K562 (cell line): ENCODE results near the gene PFN3. TPM values are rescaled to one million over a fixed set of nuclear protein-coding genes. Genes with fewer than 3 reads are reported as not detected.

Experiments used
- ADNP ChIP-seq: fragments of 200-800 bp; sonication (Bioruptor generic); IDR thresholded peaks from 2 replicates; pipeline ENCODE4 v1.6.1; 2016; ENCODE audit warnings: missing genetic modification characterization, missing compliant biosample characterization
- C11orf30 ChIP-seq: fragments of 450-650 bp; IDR thresholded peaks from 2 replicates; pipeline ENCODE4 v1.6.1; 2016; ENCODE audit warnings: low read depth, mild to moderate bottlenecking
- ETV5 ChIP-seq: sonication (generic); formaldehyde crosslinking; IDR thresholded peaks from 2 replicates; pipeline ENCODE4 v1.4.0; 2020; ENCODE audit warnings: low read depth, mild to moderate bottlenecking, missing genetic modification reagents
- HDAC6 ChIP-seq: IDR thresholded peaks from 2 replicates; pipeline ENCODE4 v1.6.1; 2012; ENCODE audit warnings: low read depth, mild to moderate bottlenecking, control low read depth, inconsistent platforms, low read length, moderate library complexity
- IFI16 ChIP-seq: fragments of 250-450 bp; sonication (Bioruptor Pico); IDR thresholded peaks from 2 replicates; pipeline ENCODE4 v2.1.2; 2022; ENCODE audit warnings: mild to moderate bottlenecking, inconsistent platforms
- JUN ChIP-seq, 2 experiments: sonication (generic) in 1 of 2; formaldehyde crosslinking in 1 of 2; IDR thresholded peaks; 2 replicates each; pipeline versions ENCODE4 v1.6.1 to v1.8.0; 2012 to 2022; ENCODE audit warnings: borderline replicate concordance in 2 of 2, mild to moderate bottlenecking in 2 of 2, improper control_type of control experiment in 1 of 2, low read depth in 1 of 2, low read length in 1 of 2, missing genetic modification reagents in 1 of 2
- KLF6 ChIP-seq: fragments of 250-450 bp; sonication (Bioruptor Pico); IDR thresholded peaks from 2 replicates; pipeline ENCODE4 v1.4.0; 2020; ENCODE audit warnings: mild to moderate bottlenecking, moderate library complexity, borderline replicate concordance
- PURB ChIP-seq: sonication (generic); formaldehyde crosslinking; IDR thresholded peaks from 2 replicates; pipeline ENCODE4 v1.9.0; 2021; ENCODE audit warnings: low read depth, mild to moderate bottlenecking, missing genetic modification reagents
- RB1 ChIP-seq: fragments of 450-650 bp; IDR thresholded peaks from 2 replicates; pipeline ENCODE4 v1.6.1; 2017; ENCODE audit warnings: low read depth, mild to moderate bottlenecking
- TOE1 ChIP-seq, 2 experiments: fragments of 450-650 bp in 1 of 2; sonication (generic) in 1 of 2; formaldehyde crosslinking in 1 of 2; IDR thresholded peaks; 2 replicates each; pipeline versions ENCODE4 v1.7.1 to v1.8.0; 2016 to 2022; ENCODE audit warnings: borderline replicate concordance in 2 of 2, mild to moderate bottlenecking in 2 of 2, antibody characterized with exemption in 1 of 2, inconsistent platforms in 1 of 2, low read depth in 1 of 2, missing genetic modification reagents in 1 of 2, moderate library complexity in 1 of 2
- ZNF445 ChIP-seq: fragments of 250-450 bp; sonication (Bioruptor Pico); IDR thresholded peaks from 2 replicates; pipeline ENCODE4 v1.4.0; 2020; ENCODE audit warnings: low read depth, mild to moderate bottlenecking, moderate library complexity
- ZNF75A ChIP-seq: fragments of 450-650 bp; formaldehyde crosslinking; IDR thresholded peaks from 2 replicates; pipeline ENCODE4 v1.4.0; 2020; ENCODE audit warnings: mild to moderate bottlenecking
- polyA plus RNA-seq, 8 experiments: library from polyadenylated mRNA; depleted of rRNA in 4 of 8; stranded (reverse) in 5 of 8; unstranded in 3 of 8; fragments of >200 nt; fragmentation: Nextera tagmentation in 2 of 8; fragmentation: Illumina TruSeq in 1 of 8; extraction: Ambion mirVana in 2 of 8; extraction: Trizol in 1 of 8; gene quantifications; 2 replicates each; pipeline versions ENCODE4 v1.2.1 to v1.2.3, GENCODE V29; 2011 to 2014; ENCODE audit warnings: inconsistent platforms in 1 of 8, missing spikeins in 1 of 8
- total RNA-seq, 7 experiments: library from RNA; depleted of rRNA in 6 of 7; stranded (reverse); fragments of >200 nt in 6 of 7; fragmentation: Illumina TruSeq in 2 of 7; extraction: Trizol in 2 of 7; gene quantifications; 2 replicates each; pipeline versions ENCODE4 v1.2.1 to v1.2.3, GENCODE V29; 2011 to 2021; ENCODE audit warnings: low replicate concordance in 1 of 7
- TF ChIP-seq, protein P1 (sequence below): fragments of 200-600 bp; sonication (generic); IDR thresholded peaks from one replicate; pipeline ENCODE4 v1.6.1; 2012; ENCODE audit warnings: mild to moderate bottlenecking, low read depth, low read length, inconsistent platforms

Gene PFN3
- total and polyA plus RNA-seq, 9 of the 15 experiments (the other 6 are each of a cell fraction or from before 2014, with no cell fraction given), result not detected

DNA sequence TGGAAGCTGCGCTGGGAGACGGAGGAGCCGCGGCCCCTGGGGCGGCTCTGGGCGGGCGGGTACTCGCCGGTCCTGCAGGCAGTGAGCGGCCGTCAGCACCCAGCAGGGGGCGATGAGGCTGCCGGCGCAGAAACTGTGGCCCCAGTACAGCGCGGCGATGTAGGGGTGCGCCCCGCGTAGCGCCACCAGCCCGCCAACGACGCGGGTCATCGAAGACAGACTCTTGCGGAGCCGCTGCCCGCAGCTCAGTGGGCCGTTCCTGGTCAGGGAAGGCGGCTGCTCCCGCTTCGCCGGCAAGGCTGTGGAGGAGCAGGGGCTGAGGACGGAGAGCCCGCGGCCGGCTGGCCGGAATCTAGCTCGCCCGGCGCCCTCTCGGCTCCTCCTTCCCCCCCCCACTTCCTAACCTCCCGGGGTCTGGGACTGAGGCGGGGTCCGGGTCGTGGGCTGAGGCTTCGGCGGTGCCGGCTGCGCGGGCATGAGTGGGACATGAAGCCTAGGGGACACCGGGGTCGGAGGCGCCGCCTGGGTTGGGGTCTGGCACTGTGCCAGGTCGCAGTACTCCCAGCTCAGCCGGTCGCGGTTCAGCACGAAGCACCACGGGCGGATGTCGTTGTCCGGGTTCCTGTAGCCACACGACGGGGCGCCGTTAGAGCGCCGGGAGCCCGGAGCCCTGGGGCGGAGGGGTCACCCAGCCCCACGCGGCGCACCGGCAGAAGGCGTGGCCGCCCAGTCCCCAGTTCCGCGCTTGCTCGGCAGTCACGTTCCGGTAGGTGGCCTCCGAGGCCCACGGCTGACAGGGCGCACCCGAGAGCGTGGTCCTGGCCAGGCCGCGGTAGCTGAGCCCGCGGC, 3.6 kb upstream of the PFN3 start (continued):
- TF ChIP-seq, protein P1, sequence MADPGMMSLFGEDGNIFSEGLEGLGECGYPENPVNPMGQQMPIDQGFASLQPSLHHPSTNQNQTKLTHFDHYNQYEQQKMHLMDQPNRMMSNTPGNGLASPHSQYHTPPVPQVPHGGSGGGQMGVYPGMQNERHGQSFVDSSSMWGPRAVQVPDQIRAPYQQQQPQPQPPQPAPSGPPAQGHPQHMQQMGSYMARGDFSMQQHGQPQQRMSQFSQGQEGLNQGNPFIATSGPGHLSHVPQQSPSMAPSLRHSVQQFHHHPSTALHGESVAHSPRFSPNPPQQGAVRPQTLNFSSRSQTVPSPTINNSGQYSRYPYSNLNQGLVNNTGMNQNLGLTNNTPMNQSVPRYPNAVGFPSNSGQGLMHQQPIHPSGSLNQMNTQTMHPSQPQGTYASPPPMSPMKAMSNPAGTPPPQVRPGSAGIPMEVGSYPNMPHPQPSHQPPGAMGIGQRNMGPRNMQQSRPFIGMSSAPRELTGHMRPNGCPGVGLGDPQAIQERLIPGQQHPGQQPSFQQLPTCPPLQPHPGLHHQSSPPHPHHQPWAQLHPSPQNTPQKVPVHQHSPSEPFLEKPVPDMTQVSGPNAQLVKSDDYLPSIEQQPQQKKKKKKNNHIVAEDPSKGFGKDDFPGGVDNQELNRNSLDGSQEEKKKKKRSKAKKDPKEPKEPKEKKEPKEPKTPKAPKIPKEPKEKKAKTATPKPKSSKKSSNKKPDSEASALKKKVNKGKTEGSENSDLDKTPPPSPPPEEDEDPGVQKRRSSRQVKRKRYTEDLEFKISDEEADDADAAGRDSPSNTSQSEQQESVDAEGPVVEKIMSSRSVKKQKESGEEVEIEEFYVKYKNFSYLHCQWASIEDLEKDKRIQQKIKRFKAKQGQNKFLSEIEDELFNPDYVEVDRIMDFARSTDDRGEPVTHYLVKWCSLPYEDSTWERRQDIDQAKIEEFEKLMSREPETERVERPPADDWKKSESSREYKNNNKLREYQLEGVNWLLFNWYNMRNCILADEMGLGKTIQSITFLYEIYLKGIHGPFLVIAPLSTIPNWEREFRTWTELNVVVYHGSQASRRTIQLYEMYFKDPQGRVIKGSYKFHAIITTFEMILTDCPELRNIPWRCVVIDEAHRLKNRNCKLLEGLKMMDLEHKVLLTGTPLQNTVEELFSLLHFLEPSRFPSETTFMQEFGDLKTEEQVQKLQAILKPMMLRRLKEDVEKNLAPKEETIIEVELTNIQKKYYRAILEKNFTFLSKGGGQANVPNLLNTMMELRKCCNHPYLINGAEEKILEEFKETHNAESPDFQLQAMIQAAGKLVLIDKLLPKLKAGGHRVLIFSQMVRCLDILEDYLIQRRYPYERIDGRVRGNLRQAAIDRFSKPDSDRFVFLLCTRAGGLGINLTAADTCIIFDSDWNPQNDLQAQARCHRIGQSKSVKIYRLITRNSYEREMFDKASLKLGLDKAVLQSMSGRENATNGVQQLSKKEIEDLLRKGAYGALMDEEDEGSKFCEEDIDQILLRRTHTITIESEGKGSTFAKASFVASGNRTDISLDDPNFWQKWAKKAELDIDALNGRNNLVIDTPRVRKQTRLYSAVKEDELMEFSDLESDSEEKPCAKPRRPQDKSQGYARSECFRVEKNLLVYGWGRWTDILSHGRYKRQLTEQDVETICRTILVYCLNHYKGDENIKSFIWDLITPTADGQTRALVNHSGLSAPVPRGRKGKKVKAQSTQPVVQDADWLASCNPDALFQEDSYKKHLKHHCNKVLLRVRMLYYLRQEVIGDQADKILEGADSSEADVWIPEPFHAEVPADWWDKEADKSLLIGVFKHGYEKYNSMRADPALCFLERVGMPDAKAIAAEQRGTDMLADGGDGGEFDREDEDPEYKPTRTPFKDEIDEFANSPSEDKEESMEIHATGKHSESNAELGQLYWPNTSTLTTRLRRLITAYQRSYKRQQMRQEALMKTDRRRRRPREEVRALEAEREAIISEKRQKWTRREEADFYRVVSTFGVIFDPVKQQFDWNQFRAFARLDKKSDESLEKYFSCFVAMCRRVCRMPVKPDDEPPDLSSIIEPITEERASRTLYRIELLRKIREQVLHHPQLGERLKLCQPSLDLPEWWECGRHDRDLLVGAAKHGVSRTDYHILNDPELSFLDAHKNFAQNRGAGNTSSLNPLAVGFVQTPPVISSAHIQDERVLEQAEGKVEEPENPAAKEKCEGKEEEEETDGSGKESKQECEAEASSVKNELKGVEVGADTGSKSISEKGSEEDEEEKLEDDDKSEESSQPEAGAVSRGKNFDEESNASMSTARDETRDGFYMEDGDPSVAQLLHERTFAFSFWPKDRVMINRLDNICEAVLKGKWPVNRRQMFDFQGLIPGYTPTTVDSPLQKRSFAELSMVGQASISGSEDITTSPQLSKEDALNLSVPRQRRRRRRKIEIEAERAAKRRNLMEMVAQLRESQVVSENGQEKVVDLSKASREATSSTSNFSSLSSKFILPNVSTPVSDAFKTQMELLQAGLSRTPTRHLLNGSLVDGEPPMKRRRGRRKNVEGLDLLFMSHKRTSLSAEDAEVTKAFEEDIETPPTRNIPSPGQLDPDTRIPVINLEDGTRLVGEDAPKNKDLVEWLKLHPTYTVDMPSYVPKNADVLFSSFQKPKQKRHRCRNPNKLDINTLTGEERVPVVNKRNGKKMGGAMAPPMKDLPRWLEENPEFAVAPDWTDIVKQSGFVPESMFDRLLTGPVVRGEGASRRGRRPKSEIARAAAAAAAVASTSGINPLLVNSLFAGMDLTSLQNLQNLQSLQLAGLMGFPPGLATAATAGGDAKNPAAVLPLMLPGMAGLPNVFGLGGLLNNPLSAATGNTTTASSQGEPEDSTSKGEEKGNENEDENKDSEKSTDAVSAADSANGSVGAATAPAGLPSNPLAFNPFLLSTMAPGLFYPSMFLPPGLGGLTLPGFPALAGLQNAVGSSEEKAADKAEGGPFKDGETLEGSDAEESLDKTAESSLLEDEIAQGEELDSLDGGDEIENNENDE, result no peak
- TF ChIP-seq ADNP (tag), result no peak
- TF ChIP-seq ZNF445 (CRISPR knock-in tag), result no peak
- TF ChIP-seq RB1, result peak; percentile 95
- TF ChIP-seq KLF6 (CRISPR knock-in tag), result no peak
- no peak for TF ChIP-seq PURB (CRISPR knock-in tag)
- peak; percentile 36; the same call in 1 of the 2 replicates for TF ChIP-seq JUN (IDR thresholded peaks at IDR 0.05; ENCODE audit: borderline replicate concordance, low read depth, low read length)
- 0 out of 2 replicates have a peak, but pooled peaks have one; percentile 23 for TF ChIP-seq JUN (CRISPR knock-in tag; IDR thresholded peaks at IDR 0.05; ENCODE audit: borderline replicate concordance)
- TF ChIP-seq ZNF75A, result no peak
- no peak for TF ChIP-seq IFI16 (CRISPR knock-in tag)
- no peak for TF ChIP-seq HDAC6
- TF ChIP-seq TOE1 (IDR thresholded peaks at IDR 0.05; ENCODE audit: borderline replicate concordance), result peak; percentile 39; the same call in 1 of the 2 replicates
- TF ChIP-seq TOE1 (CRISPR knock-in tag; IDR thresholded peaks at IDR 0.05; ENCODE audit: borderline replicate concordance, low read depth), result 0 out of 2 replicates have a peak, but pooled peaks have one; percentile 79
- peak; percentile 67; the same call in 1 of the 2 replicates for TF ChIP-seq ETV5 (CRISPR knock-in tag)
- no peak for TF ChIP-seq C11orf30
